IMR-90 (cell line): ENCODE results near the gene FEZ2. TPM values are rescaled to one million over a fixed set of nuclear protein-coding genes. Genes with fewer than 3 reads are reported as not detected.

ENCODE experiments used
- ATAC-seq: fragments of 200-7000 bp; cut with Tn5 transposase; 2 replicates; pipeline ENCODE4 v1.9.1; 2020; ENCODE audit warnings: low read depth, mild to moderate bottlenecking, moderate library complexity
- BruUV-seq: library from RNA; stranded (reverse); fragments of 400-500 nt; replicated peaks from 2 replicates; lab custom pipeline; 2021; lab: Mats Ljungman, UMichigan
- CTCF ChIA-PET: fragments of 300-600 bp; formaldehyde crosslinking; extraction: SDS; loops from one replicate; lab custom pipeline; 2021; ENCODE audit warnings: antibody characterized with exemption; lab: Yijun Ruan, JAX
- POLR2A ChIA-PET: fragments of 300-600 bp; sonication (Branson Sonifier 250); formaldehyde crosslinking; loops from one replicate; lab custom pipeline; 2022; ENCODE audit warnings: antibody characterized with exemption; ENCODE audit not compliant: unreplicated experiment; lab: Charles Lee
- DNase-seq: peaks from one replicate; pipeline ENCODE4 v3.0.0; 2013
- H2AFZ ChIP-seq: replicated peaks from 2 replicates; pipeline ENCODE3; 2013; ENCODE audit warnings: low read length, mild to moderate bottlenecking; ENCODE audit not compliant: poor library complexity
- H2AK5ac ChIP-seq: 2 replicates; pipeline ENCODE4 v1.6.1; 2013; ENCODE audit warnings: low read depth, low read length, inconsistent platforms
- H2AK9ac ChIP-seq: replicated peaks from 2 replicates; pipeline ENCODE3; 2013; ENCODE audit warnings: mild to moderate bottlenecking, low read depth, low read length, moderate library complexity; ENCODE audit not compliant: poor library complexity
- H2BK120ac ChIP-seq: 2 replicates; pipeline ENCODE4 v1.6.1; 2013; ENCODE audit warnings: low read depth, low read length, inconsistent platforms
- H2BK15ac ChIP-seq: 3 replicates; pipeline ENCODE4 v1.6.1; 2013; ENCODE audit warnings: low read depth, low read length, inconsistent platforms
- H2BK20ac ChIP-seq: 2 replicates; pipeline ENCODE4 v1.6.1; 2013; ENCODE audit warnings: low read depth, mild to moderate bottlenecking, inconsistent platforms, low read length, moderate library complexity
- H2BK5ac ChIP-seq: 2 replicates; pipeline ENCODE4 v1.6.1; 2013; ENCODE audit warnings: mild to moderate bottlenecking, low read depth, low read length, inconsistent platforms; ENCODE audit not compliant: poor library complexity, severe bottlenecking
- H3K14ac ChIP-seq: replicated peaks from 2 replicates; pipeline ENCODE4 v1.6.1; 2013; ENCODE audit warnings: low read depth, low read length, inconsistent platforms
- H3K18ac ChIP-seq: 2 replicates; pipeline ENCODE4 v1.6.1; 2013; ENCODE audit warnings: low read depth, low read length, control low read depth
- H3K23ac ChIP-seq: 2 replicates; pipeline ENCODE4 v1.6.1; 2013; ENCODE audit warnings: low read depth, low read length, inconsistent platforms
- H3K27ac ChIP-seq: 2 replicates; pipeline ENCODE4 v1.5.1; 2013; ENCODE audit warnings: mild to moderate bottlenecking, control low read depth, low read length; ENCODE audit not compliant: insufficient read depth
- H3K27me3 ChIP-seq: 2 replicates; pipeline ENCODE4 v1.6.1; 2013; ENCODE audit warnings: low read length; ENCODE audit not compliant: control insufficient read depth, insufficient read depth
- H3K36me3 ChIP-seq: 2 replicates; pipeline ENCODE4 v1.6.1; 2013; ENCODE audit warnings: low read length, mixed read lengths; ENCODE audit not compliant: control insufficient read depth, insufficient read depth
- H3K4ac ChIP-seq: 2 replicates; pipeline ENCODE4 v1.6.1; 2013; ENCODE audit warnings: low read depth, low read length, inconsistent platforms
- H3K4me1 ChIP-seq: 2 replicates; pipeline ENCODE4 v1.6.1; 2013; ENCODE audit warnings: low read length, mixed read lengths; ENCODE audit not compliant: control insufficient read depth, insufficient read depth
- H3K4me2 ChIP-seq: 2 replicates; pipeline ENCODE4 v1.6.1; 2013; ENCODE audit warnings: low read depth, mild to moderate bottlenecking, control low read depth, low read length, moderate library complexity
- H3K4me3 ChIP-seq: 2 replicates; pipeline ENCODE4 v1.5.1; 2013; ENCODE audit warnings: low read depth, mild to moderate bottlenecking, control low read depth, low read length, moderate library complexity; ENCODE audit not compliant: insufficient read depth
- H3K56ac ChIP-seq: 2 replicates; pipeline ENCODE4 v1.6.1; 2013; ENCODE audit warnings: low read length, inconsistent platforms; ENCODE audit not compliant: insufficient read depth; ENCODE audit errors: extremely low read depth
- H3K79me1 ChIP-seq, 2 experiments: 2 replicates each; pipeline ENCODE4 v1.6.1; 2013; ENCODE audit warnings: low read length in 2 of 2, inconsistent platforms in 1 of 2, low read depth in 1 of 2
- H3K9ac ChIP-seq: 2 replicates; pipeline ENCODE4 v1.6.1; 2013; ENCODE audit warnings: low read depth, low read length, control low read depth
- H3K9me1 ChIP-seq: 2 replicates; pipeline ENCODE4 v1.6.1; 2013; ENCODE audit warnings: low read length, inconsistent platforms; ENCODE audit not compliant: insufficient read depth
- H3K9me3 ChIP-seq: 2 replicates; pipeline ENCODE4 v1.6.1; 2013; ENCODE audit warnings: low read length; ENCODE audit not compliant: control insufficient read depth, insufficient read depth
- H4K20me1 ChIP-seq: 2 replicates; pipeline ENCODE4 v1.6.1; 2013; ENCODE audit warnings: low read length, inconsistent platforms; ENCODE audit not compliant: insufficient read depth
- H4K5ac ChIP-seq: 2 replicates; pipeline ENCODE4 v1.6.1; 2013; ENCODE audit warnings: mild to moderate bottlenecking, low read depth, low read length, control low read depth
- H4K8ac ChIP-seq, 2 experiments: 2 replicates each; pipeline ENCODE4 v1.6.1; 2013; ENCODE audit warnings: low read depth in 2 of 2, low read length in 2 of 2, control low read depth in 1 of 2, inconsistent platforms in 1 of 2
- H4K91ac ChIP-seq: 2 replicates; pipeline ENCODE4 v1.6.1; 2013; ENCODE audit warnings: low read depth, low read length, inconsistent platforms; ENCODE audit not compliant: insufficient read depth
- MXI1 ChIP-seq: IDR thresholded peaks from 2 replicates; pipeline ENCODE4 v1.6.1; 2012; ENCODE audit warnings: low read depth, mild to moderate bottlenecking, low read length, moderate library complexity, borderline replicate concordance
- NFE2L2 ChIP-seq: fragments of 150-350 bp; IDR thresholded peaks from 2 replicates; pipeline ENCODE4 v1.6.1; 2016; ENCODE audit warnings: low read depth, mild to moderate bottlenecking, low read length
- POLR2A ChIP-seq: IDR thresholded peaks from 2 replicates; pipeline ENCODE4 v1.6.1; 2012; ENCODE audit warnings: mild to moderate bottlenecking, low read depth, low read length
- WGBS, 2 experiments: methylation state at CpG; one replicate each; pipeline versions ENCODE4 v1.1.5 to v1.1.7; 2013; ENCODE audit warnings: missing lambda C conversion rate in 2 of 2; ENCODE audit not compliant: insufficient read length in 1 of 2; ENCODE audit errors: extremely low coverage in 2 of 2; 5-methylcytosine and 5-hydroxymethylcytosine counted together
- dilution Hi-C: fragments of 300-500 bp; cut with HindIII; formaldehyde crosslinking; loops from one replicate; pipeline ENCODE4 v1.14.3; 2018; ENCODE audit warnings: low sequenced_read_pairs; ENCODE audit not compliant: unreplicated experiment
- in situ Hi-C: fragments of 300-500 bp; cut with MboI; formaldehyde crosslinking; loops from 3 replicates; pipeline ENCODE4 v1.14.3; 2019; ENCODE audit warnings: low sequenced_read_pairs, inconsistent platforms, mixed read lengths
- intact Hi-C: fragments of 100-400 bp; cut with micrococcal nuclease; formaldehyde crosslinking; loops from 2 replicates; pipeline ENCODE4 v1.10.0; 2022
- polyA plus RNA-seq, 3 experiments: library from polyadenylated mRNA; depleted of rRNA; stranded (reverse); fragments of >200 nt; gene quantifications; 2 replicates each; pipeline ENCODE4 v1.2.3, GENCODE V29; 2012; ENCODE audit warnings: low replicate concordance in 1 of 3
- total RNA-seq: library from RNA; depleted of rRNA; stranded (reverse); fragments of >200 nt; gene quantifications from 2 replicates; pipeline ENCODE4 v1.2.3, GENCODE V29; 2012

The FEZ2 gene
- total and polyA plus RNA-seq, 2 of the 4 experiments (the other 2 are of a cell fraction) = 19.4 to 31.6 TPM

DNA sequence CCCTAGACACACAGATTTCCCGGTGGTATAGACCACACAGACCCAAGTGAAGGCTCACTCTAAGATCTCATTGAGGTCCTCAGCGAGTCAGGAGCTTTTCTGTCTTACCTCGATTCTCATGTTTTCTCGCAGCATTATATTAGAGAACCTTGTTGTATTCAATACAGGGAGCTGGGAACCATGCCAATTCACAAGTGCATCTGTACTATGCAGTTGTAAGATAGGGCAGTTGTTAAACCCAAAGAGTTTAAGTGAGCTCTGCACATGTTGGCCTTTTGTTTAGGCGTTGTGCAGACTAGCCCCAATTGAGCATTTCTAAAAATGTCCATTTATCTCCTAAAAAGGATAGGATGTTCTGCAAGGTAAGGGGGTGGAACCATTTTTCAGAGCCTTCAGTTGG lies 59.6 kb downstream of the FEZ2 start:
- in situ Hi-C loops (no loop called here), intact Hi-C loops (no loop called here)
- 0 out of 4 replicates have a peak overlapping the region, but pooled peaks of 1 of the 2 experiments have one; percentile 13 for H4K8ac ChIP-seq

More for the DNA sequence above, 59.6 kb downstream of the FEZ2 start:
- TF ChIP-seq MXI1 (no peak), NFE2L2 (no peak), POLR2A (no peak)
- H2AFZ ChIP-seq = no peak overlapping the region
- no CpG with 5 or more reads among the region's 5 CpGs for WGBS, 2 experiments
- H2AK9ac ChIP-seq = no peak overlapping the region
- no peak overlapping the region for H2BK5ac ChIP-seq
- H4K91ac ChIP-seq = no peak overlapping the region
- H3K27ac ChIP-seq = no peak overlapping the region
- H2AK5ac ChIP-seq = no peak overlapping the region
- H4K20me1 ChIP-seq = no peaks in the 10 kb centered on the region
- dilution Hi-C loops = no loop called here
- no peak overlapping the region for H3K4me2 ChIP-seq
- CTCF ChIA-PET = no interaction called here
- no peak for DNase-seq
- H3K9me3 ChIP-seq = no peaks in the 10 kb centered on the region
- H3K56ac ChIP-seq = no peak overlapping the region
- H3K9ac ChIP-seq = no peak overlapping the region
- ATAC-seq = no peak
- no TSS peak for BruUV-seq
- H3K4me3 ChIP-seq = no peak overlapping the region
- H2BK20ac ChIP-seq = no peak overlapping the region
- POLR2A ChIA-PET = no interaction called here
- no peak overlapping the region for H3K18ac ChIP-seq
- H3K4me1 ChIP-seq = peaks cover 11% of the 10 kb centered on the region; the same call in 1 of the 2 replicates
- H3K36me3 ChIP-seq = peaks cover 51% of the 10 kb centered on the region
- no peaks in the 10 kb centered on the region for H3K27me3 ChIP-seq
- no peak overlapping the region for H3K4ac ChIP-seq
- peaks cover 18 to 79% of the 10 kb centered on the region in 2 experiments; a peak in 3 of 4 replicates for H3K79me1 ChIP-seq
- no peak overlapping the region for H2BK15ac ChIP-seq
- no peak overlapping the region for H4K5ac ChIP-seq
- no peak overlapping the region for H3K23ac ChIP-seq
- H2BK120ac ChIP-seq = no peak overlapping the region
- H3K9me1 ChIP-seq = peaks cover 28% of the 10 kb centered on the region
- H3K14ac ChIP-seq = no peak overlapping the region
